CD14-positive monocyte (primary cell): ENCODE data around the gene LIMCH1. TPM values are rescaled to one million over a fixed set of nuclear protein-coding genes. Genes with fewer than 3 reads are reported as not detected.

Source experiments
- DNase-seq, 3 donors: peaks; one replicate each; pipeline ENCODE4 v3.0.0-alpha.2; 2011 to 2022
- H2AFZ ChIP-seq: 2 replicates; pipeline ENCODE4 v1.6.0; 2012; ENCODE audit warnings: mild to moderate bottlenecking, low read depth, low read length, inconsistent platforms; ENCODE audit not compliant: insufficient read depth, poor library complexity, severe bottlenecking
- H3K27ac ChIP-seq, 2 donors: 1 replicate in 1 of 2; 2 replicates in 1 of 2; pipeline ENCODE4 v1.5.1; 2012 to 2013; ENCODE audit warnings: low read length in 2 of 2, control low read depth in 1 of 2, inconsistent platforms in 1 of 2, low read depth in 1 of 2, mild to moderate bottlenecking in 1 of 2
- H3K27me3 ChIP-seq, 2 donors: one replicate each; pipeline versions ENCODE4 v1.6.0 to v1.6.1; 2011 to 2013; ENCODE audit warnings: low read length in 2 of 2; ENCODE audit not compliant: control insufficient read depth in 2 of 2, insufficient read depth in 2 of 2
- H3K36me3 ChIP-seq, 2 donors: replicated peaks in 1 of 2; 1 replicate in 1 of 2; 2 replicates in 1 of 2; pipeline versions ENCODE4 v1.5.1 to v1.6.1; 2012 to 2013; ENCODE audit warnings: low read length in 2 of 2, control low read depth in 1 of 2, inconsistent platforms in 1 of 2, mild to moderate bottlenecking in 1 of 2; ENCODE audit not compliant: insufficient read depth in 2 of 2, control insufficient read depth in 1 of 2
- H3K4me1 ChIP-seq, 2 donors: 1 replicate in 1 of 2; 2 replicates in 1 of 2; pipeline versions ENCODE4 v1.5.1 to v1.6.1; 2012 to 2013; ENCODE audit warnings: low read length in 2 of 2, control low read depth in 1 of 2, inconsistent platforms in 1 of 2, mild to moderate bottlenecking in 1 of 2, moderate library complexity in 1 of 2; ENCODE audit not compliant: insufficient read depth in 2 of 2, control insufficient read depth in 1 of 2
- H3K4me2 ChIP-seq: replicated peaks from 2 replicates; pipeline ENCODE3; 2012; ENCODE audit warnings: low read length, moderate library complexity, mild to moderate bottlenecking; ENCODE audit not compliant: poor library complexity, severe bottlenecking; ENCODE audit errors: extremely low read depth
- H3K4me3 ChIP-seq, 3 experiments: fragments of 200-600 bp in 1 of 3; sonication (generic) in 1 of 3; replicated peaks in 1 of 3; 1 replicate in 2 of 3; 2 replicates in 1 of 3; pipeline ENCODE4 v1.5.1; 2011 to 2013; ENCODE audit warnings: low read length in 3 of 3, mild to moderate bottlenecking in 3 of 3, control low read depth in 2 of 3, low read depth in 2 of 3, inconsistent platforms in 1 of 3, moderate library complexity in 1 of 3
- H3K79me2 ChIP-seq: 2 replicates; pipeline ENCODE4 v1.6.0; 2012; ENCODE audit warnings: mild to moderate bottlenecking, control low read depth, inconsistent platforms, low read length, moderate library complexity; ENCODE audit not compliant: insufficient read depth
- H3K9ac ChIP-seq: 2 replicates; pipeline ENCODE4 v1.6.0; 2017; ENCODE audit warnings: low read length, mild to moderate bottlenecking; ENCODE audit not compliant: insufficient read depth, poor library complexity, severe bottlenecking
- H3K9me3 ChIP-seq, 2 donors: replicated peaks in 1 of 2; 1 replicate in 1 of 2; 2 replicates in 1 of 2; pipeline versions ENCODE4 v1.5.1 to v1.6.1; 2012 to 2013; ENCODE audit warnings: low read length in 2 of 2, control low read depth in 1 of 2; ENCODE audit not compliant: control insufficient read depth in 1 of 2, insufficient read depth in 1 of 2
- H4K20me1 ChIP-seq: 2 replicates; pipeline ENCODE4 v1.6.0; 2012; ENCODE audit warnings: mild to moderate bottlenecking, low read length, control low read depth, moderate library complexity; ENCODE audit not compliant: insufficient read depth
- H3K27ac Mint-ChIP-seq, 7 donors: one replicate each; pipeline ENCODE4 v1.8.0; 2020; ENCODE audit warnings: mild to moderate bottlenecking in 7 of 7, mixed read lengths in 7 of 7, moderate library complexity in 6 of 7, inconsistent platforms in 2 of 7
- H3K27me3 Mint-ChIP-seq, 3 donors: one replicate each; pipeline ENCODE4 v1.8.0; 2021 to 2022; ENCODE audit warnings: low read depth in 3 of 3, mild to moderate bottlenecking in 3 of 3, mixed read lengths in 3 of 3, moderate library complexity in 3 of 3, inconsistent platforms in 1 of 3
- H3K36me3 Mint-ChIP-seq, 2 donors: one replicate each; pipeline ENCODE4 v1.8.0; 2020; ENCODE audit warnings: mixed read lengths in 2 of 2, inconsistent platforms in 1 of 2, mild to moderate bottlenecking in 1 of 2
- H3K4me1 Mint-ChIP-seq: one replicate; pipeline ENCODE4 v1.8.0; 2020; ENCODE audit warnings: mild to moderate bottlenecking, mixed read lengths
- H3K4me3 Mint-ChIP-seq, 2 donors: one replicate each; pipeline ENCODE4 v1.8.0; 2020; ENCODE audit warnings: mild to moderate bottlenecking in 2 of 2, mixed read lengths in 2 of 2, moderate library complexity in 1 of 2
- H3K9me3 Mint-ChIP-seq, 7 donors: one replicate each; pipeline ENCODE4 v1.8.0; 2020 to 2022; ENCODE audit warnings: mixed read lengths in 7 of 7, mild to moderate bottlenecking in 6 of 7, moderate library complexity in 6 of 7, inconsistent platforms in 2 of 7
- WGBS: methylation state at CpG from one replicate; pipeline ENCODE4 v1.1.5; 2013; ENCODE audit warnings: missing lambda C conversion rate; ENCODE audit not compliant: insufficient coverage; 5-methylcytosine and 5-hydroxymethylcytosine counted together
- intact Hi-C, 2 donors: fragments of 100-400 bp; cut with micrococcal nuclease; formaldehyde crosslinking; loops; one replicate each; pipeline versions ENCODE4 v1.15.0 to v1.15.1; 2023
- polyA plus RNA-seq, 3 donors: library from polyadenylated mRNA; depleted of rRNA in 1 of 3; unstranded in 2 of 3; stranded (reverse) in 1 of 3; fragments of 300-500 nt in 2 of 3; fragments of >200 nt in 1 of 3; fragmentation: Illumina TruSeq in 2 of 3; gene quantifications; 1 replicate in 2 of 3; 2 replicates in 1 of 3; pipeline ENCODE4 v1.2.3, GENCODE V29; 2012 to 2021
- TF ChIP-seq, protein P1 (sequence below): fragments of 200-600 bp; IDR thresholded peaks from one replicate; pipeline ENCODE4 v1.8.0; 2022; ENCODE audit warnings: antibody characterized with exemption, mild to moderate bottlenecking

LIMCH1 gene
- polyA plus RNA-seq, 3 donors = 0.25 to 0.64 (median 0.32) TPM

DNA sequence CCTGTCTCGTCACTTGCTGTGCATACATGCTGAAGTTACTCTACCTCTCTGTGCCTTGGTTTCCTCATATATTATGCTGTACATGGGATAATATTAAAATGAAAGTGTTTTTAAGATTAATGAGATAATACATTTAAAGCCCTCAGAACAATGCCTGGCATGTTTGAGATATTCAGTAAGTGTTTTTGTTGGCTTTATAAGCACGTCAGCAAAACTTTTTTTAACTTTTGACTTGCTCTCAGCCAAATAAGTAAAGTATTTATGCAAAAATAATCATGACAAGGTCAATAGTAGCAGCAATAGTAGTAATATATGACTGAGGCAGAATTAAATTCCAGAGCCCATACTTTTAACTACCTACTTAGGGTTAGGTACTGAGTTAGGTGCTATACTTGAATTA, 29.2 kb downstream of the LIMCH1 start:
- Histone ChIP-seq H2AFZ (no peak overlapping the region), H3K27me3 (no peaks in the 10 kb centered on the region), H3K9ac (no peak overlapping the region), H4K20me1 (no peaks in the 10 kb centered on the region), H3K9me3 (no peaks in the 10 kb centered on the region), H3K27ac (no peak overlapping the region), H3K4me3 (no peak overlapping the region), H3K4me2 (no peak overlapping the region), H3K36me3 (no peaks in the 10 kb centered on the region), H3K79me2 (no peaks in the 10 kb centered on the region), H3K4me1 (no peaks in the 10 kb centered on the region)
- intact Hi-C loops = no loop called here
- peaks cover 0 to 1% (median 0%) of the 10 kb centered on the region in 3 donors for H3K27me3 Mint-ChIP-seq
- 80% methylated on average over 1 of the region's 2 CpGs for WGBS
- H3K9me3 Mint-ChIP-seq = no peaks in the 10 kb centered on the region
- TF ChIP-seq, protein P1, sequence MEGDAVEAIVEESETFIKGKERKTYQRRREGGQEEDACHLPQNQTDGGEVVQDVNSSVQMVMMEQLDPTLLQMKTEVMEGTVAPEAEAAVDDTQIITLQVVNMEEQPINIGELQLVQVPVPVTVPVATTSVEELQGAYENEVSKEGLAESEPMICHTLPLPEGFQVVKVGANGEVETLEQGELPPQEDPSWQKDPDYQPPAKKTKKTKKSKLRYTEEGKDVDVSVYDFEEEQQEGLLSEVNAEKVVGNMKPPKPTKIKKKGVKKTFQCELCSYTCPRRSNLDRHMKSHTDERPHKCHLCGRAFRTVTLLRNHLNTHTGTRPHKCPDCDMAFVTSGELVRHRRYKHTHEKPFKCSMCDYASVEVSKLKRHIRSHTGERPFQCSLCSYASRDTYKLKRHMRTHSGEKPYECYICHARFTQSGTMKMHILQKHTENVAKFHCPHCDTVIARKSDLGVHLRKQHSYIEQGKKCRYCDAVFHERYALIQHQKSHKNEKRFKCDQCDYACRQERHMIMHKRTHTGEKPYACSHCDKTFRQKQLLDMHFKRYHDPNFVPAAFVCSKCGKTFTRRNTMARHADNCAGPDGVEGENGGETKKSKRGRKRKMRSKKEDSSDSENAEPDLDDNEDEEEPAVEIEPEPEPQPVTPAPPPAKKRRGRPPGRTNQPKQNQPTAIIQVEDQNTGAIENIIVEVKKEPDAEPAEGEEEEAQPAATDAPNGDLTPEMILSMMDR = no peak
- no peaks in the 10 kb centered on the region for H3K4me1 Mint-ChIP-seq
- no peak for DNase-seq
- H3K27ac Mint-ChIP-seq = no peak overlapping the region
- H3K4me3 Mint-ChIP-seq = no peak overlapping the region
- H3K36me3 Mint-ChIP-seq = no peaks in the 10 kb centered on the region

DNA sequence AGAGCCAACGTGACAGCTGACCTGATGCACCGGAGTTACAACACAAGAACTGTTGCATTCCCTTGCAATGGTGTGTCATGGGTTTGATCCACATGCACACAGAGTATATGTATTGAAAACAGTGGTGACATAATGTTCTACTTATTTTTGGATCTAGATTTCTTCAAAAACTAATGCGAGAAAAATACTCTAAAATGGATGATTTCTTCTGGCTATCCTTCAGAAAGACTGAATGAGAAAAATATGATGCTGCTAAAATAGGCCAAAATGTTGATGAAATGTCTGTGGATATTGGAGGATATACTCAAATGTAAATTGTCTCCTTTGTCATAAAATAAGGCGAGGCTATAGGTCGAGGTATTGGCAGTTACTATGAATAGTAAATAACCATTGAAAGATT, 30.4 kb downstream of the LIMCH1 start:
- Histone ChIP-seq H3K79me2 (no peaks in the 10 kb centered on the region), H3K4me3 (no peak overlapping the region), H3K9ac (no peak overlapping the region), H4K20me1 (no peaks in the 10 kb centered on the region), H3K9me3 (no peaks in the 10 kb centered on the region), H3K27ac (no peak overlapping the region), H2AFZ (no peak overlapping the region), H3K27me3 (no peaks in the 10 kb centered on the region), H3K4me2 (no peak overlapping the region), H3K4me1 (no peaks in the 10 kb centered on the region), H3K36me3 (no peaks in the 10 kb centered on the region)
- intact Hi-C loops = no loop called here
- Mint-ChIP-seq H3K4me3 (no peak overlapping the region), H3K9me3 (no peaks in the 10 kb centered on the region), H3K27me3 (peaks cover 0 to 5% (median 0%) of the 10 kb centered on the region in 3 donors), H3K4me1 (peaks cover 7% of the 10 kb centered on the region), H3K36me3 (no peaks in the 10 kb centered on the region), H3K27ac (no peak overlapping the region)
- 93% methylated on average over 2 of the region's 5 CpGs for WGBS
- TF ChIP-seq, protein P1 = no peak
- no peak for DNase-seq
